Tibial artery (tissue), 4 donors: ENCODE results near the gene DBF4.

Experiments used
- DNase-seq, 2 donors: peaks; one replicate each; pipeline ENCODE4 v3.0.0-alpha.2; 2019
- H3K27ac ChIP-seq, 2 donors: fragments of 200-600 bp; sonication (generic) in 1 of 2; 1 replicate in 1 of 2; 2 replicates in 1 of 2; pipeline ENCODE4 v1.5.1; 2018 to 2019; ENCODE audit warnings: mild to moderate bottlenecking in 1 of 2
- H3K27me3 ChIP-seq, 2 donors: fragments of 200-600 bp; sonication (generic) in 1 of 2; one replicate each; pipeline versions ENCODE4 v1.5.1 to v1.6.0; 2016 to 2019
- H3K36me3 ChIP-seq, 3 donors: fragments of 200-600 bp; sonication (generic) in 2 of 3; one replicate each; pipeline ENCODE4 v1.5.1; 2016 to 2019; ENCODE audit warnings: mild to moderate bottlenecking in 2 of 3
- H3K4me1 ChIP-seq, 4 donors: fragments of 200-600 bp; sonication (generic) in 2 of 4; 1 replicate in 3 of 4; 2 replicates in 1 of 4; pipeline ENCODE4 v1.5.1; 2016 to 2019
- H3K4me3 ChIP-seq, 2 donors: fragments of 200-600 bp; sonication (generic) in 1 of 2; 1 replicate in 1 of 2; 2 replicates in 1 of 2; pipeline ENCODE4 v1.5.1; 2018 to 2019; ENCODE audit warnings: mild to moderate bottlenecking in 2 of 2
- H3K9me3 ChIP-seq, 3 donors: fragments of 200-600 bp; sonication (generic) in 1 of 3; one replicate each; pipeline ENCODE4 v1.5.1; 2016 to 2019
- intact Hi-C: fragments of 100-400 bp; cut with DNase I; formaldehyde crosslinking; loops from one replicate; pipeline ENCODE4 v1.15.0; 2023; ENCODE audit warnings: low total_unique reads
- TF ChIP-seq, protein P1 (sequence below), 2 experiments: fragments of 200-600 bp in 1 of 2; fragments of 450-650 bp in 1 of 2; IDR thresholded peaks; one replicate each; pipeline ENCODE4 v1.5.1; 2017 to 2019; ENCODE audit warnings: antibody characterized with exemption in 2 of 2, mild to moderate bottlenecking in 1 of 2, moderate library complexity in 1 of 2

Gene DBF4

GRCh38 chr7:87877366-87878040 is 1.2 kb downstream of the DBF4 start:
- intact Hi-C loops: no loop called here
- Histone ChIP-seq H3K36me3 (no peaks in the 10 kb centered on the region), H3K27ac (peak overlapping the region; percentile 91 to 94), H3K4me1 (peaks cover 0 to 24% (median 9%) of the 10 kb centered on the region in 4 donors), H3K27me3 (no peaks in the 10 kb centered on the region), H3K9me3 (no peaks in the 10 kb centered on the region), H3K4me3 (peak overlapping the region; percentile 90 to 93)
- TF ChIP-seq, protein P1, sequence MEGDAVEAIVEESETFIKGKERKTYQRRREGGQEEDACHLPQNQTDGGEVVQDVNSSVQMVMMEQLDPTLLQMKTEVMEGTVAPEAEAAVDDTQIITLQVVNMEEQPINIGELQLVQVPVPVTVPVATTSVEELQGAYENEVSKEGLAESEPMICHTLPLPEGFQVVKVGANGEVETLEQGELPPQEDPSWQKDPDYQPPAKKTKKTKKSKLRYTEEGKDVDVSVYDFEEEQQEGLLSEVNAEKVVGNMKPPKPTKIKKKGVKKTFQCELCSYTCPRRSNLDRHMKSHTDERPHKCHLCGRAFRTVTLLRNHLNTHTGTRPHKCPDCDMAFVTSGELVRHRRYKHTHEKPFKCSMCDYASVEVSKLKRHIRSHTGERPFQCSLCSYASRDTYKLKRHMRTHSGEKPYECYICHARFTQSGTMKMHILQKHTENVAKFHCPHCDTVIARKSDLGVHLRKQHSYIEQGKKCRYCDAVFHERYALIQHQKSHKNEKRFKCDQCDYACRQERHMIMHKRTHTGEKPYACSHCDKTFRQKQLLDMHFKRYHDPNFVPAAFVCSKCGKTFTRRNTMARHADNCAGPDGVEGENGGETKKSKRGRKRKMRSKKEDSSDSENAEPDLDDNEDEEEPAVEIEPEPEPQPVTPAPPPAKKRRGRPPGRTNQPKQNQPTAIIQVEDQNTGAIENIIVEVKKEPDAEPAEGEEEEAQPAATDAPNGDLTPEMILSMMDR (IDR thresholded peaks at IDR 0.05): no peak
- no peak for DNase-seq

DNA sequence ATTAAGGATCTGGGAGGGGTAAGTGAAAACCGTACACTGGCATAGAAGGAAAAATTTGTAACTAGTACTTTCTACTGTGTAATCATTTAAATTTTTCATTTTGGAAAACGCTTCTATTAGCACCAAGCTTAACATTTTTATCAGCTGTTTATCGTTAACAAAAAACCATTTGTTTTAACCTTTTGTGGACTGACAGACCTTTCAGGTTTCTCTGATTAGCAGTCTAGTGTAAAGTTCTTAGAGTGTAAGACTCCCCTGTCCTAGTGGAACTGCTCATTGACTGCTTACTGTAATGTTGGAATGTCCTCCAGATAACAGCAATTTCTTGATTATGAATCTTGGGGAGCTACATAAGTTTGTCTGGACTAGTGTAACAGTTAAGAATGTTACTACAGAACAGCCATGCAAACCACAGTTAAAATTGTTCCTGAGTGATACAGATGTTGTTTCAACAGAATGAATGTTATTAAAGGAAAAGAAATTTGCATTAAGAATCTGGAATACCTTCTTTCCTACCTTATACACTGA is 2.0 kb downstream of the DBF4 start:
- intact Hi-C loops: no loop called here
- Histone ChIP-seq H3K27ac (no peak overlapping the region), H3K4me3 (peak overlapping the region in 1 of 2 donors; percentile 90), H3K9me3 (no peaks in the 10 kb centered on the region), H3K36me3 (no peaks in the 10 kb centered on the region), H3K27me3 (no peaks in the 10 kb centered on the region), H3K4me1 (peaks cover 0 to 24% (median 9%) of the 10 kb centered on the region in 4 donors)
- no peak for DNase-seq
- TF ChIP-seq, protein P1 (IDR thresholded peaks at IDR 0.05): no peak

- no peak for DNase-seq
- H3K27me3 ChIP-seq: no peaks in the 10 kb centered on the region
- TF ChIP-seq, protein P1 (IDR thresholded peaks at IDR 0.05): no peak
- intact Hi-C loops: loop anchor here (10.0 kb wide), 1 partner anchor 88 kb away; no protein-coding TSS in a partner anchor
- no peak overlapping the region for H3K27ac ChIP-seq
- H3K4me3 ChIP-seq: no peak overlapping the region
- H3K4me1 ChIP-seq: peaks cover 0 to 11% (median 0%) of the 10 kb centered on the region in 4 donors
- no peaks in the 10 kb centered on the region for H3K9me3 ChIP-seq
- peaks cover 0 to 3% (median 1%) of the 10 kb centered on the region in 3 donors for H3K36me3 ChIP-seq
These were observed 6.1 kb downstream of the DBF4 start for GRCh38 chr7:87882151-87882937.

DNA sequence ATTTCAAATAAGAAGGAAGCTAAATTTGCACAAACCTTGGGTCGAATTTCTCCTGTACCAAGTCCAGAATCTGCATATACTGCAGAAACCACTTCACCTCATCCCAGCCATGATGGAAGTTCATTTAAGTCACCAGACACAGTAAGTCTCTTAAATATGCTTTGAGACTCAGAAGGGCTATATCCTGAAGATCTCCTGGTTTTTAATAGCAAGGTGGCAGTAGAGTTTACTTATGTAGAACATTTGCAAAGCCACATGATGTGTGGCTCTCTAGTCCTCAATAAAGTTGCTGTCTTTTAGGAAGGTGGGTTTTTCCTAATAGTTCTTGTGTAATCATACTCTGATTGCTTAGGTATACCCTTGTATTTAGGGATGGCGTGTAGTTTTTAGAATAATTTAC is 8.7 kb downstream of the DBF4 start:
- no peak for DNase-seq
- Histone ChIP-seq H3K27me3 (no peaks in the 10 kb centered on the region), H3K9me3 (no peaks in the 10 kb centered on the region), H3K27ac (no peak overlapping the region), H3K4me1 (no peaks in the 10 kb centered on the region), H3K4me3 (no peak overlapping the region), H3K36me3 (peaks cover 3 to 18% (median 4%) of the 10 kb centered on the region in 3 donors)
- TF ChIP-seq, protein P1 (IDR thresholded peaks at IDR 0.05): no peak
- intact Hi-C loops: loop anchor here (10.0 kb wide), 1 partner anchor 90 kb away; no protein-coding TSS in a partner anchor

DNA sequence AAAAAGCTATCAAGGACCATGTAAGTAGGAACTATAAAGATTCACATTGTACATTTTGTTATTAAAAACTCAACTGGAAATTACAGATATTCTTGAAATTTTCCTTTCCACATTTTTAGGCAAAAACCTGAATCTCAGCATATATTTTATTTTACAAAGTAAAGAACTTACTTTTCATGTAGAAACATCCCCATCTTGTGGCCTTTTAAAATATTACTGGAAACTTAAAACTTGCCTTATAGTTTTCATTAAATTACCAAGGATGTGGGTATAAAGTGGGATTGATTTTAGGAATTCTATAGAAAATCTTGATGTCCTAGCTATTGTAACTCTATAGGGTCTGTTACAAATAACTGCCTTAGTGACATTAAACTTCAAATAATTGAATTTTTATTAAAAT is 10.6 kb downstream of the DBF4 start:
- Histone ChIP-seq H3K4me3 (no peak overlapping the region), H3K4me1 (no peaks in the 10 kb centered on the region), H3K27ac (no peak overlapping the region), H3K36me3 (peaks cover 3 to 18% (median 4%) of the 10 kb centered on the region in 3 donors), H3K9me3 (no peaks in the 10 kb centered on the region), H3K27me3 (no peaks in the 10 kb centered on the region)
- intact Hi-C loops: loop anchor here (10.0 kb wide), 1 partner anchor 92 kb away; no protein-coding TSS in a partner anchor
- TF ChIP-seq, protein P1 (IDR thresholded peaks at IDR 0.05): peak; percentile 39 to 43
- DNase-seq: no peak
